Peyer's patch (tissue), 4 donors: ENCODE data around the gene GALNS. TPM values are rescaled to one million over a fixed set of nuclear protein-coding genes. Genes with fewer than 3 reads are reported as not detected.

Source experiments
- DNase-seq, 3 donors: peaks; one replicate each; pipeline ENCODE4 v3.0.0-alpha.2; 2017 to 2019
- H3K27ac ChIP-seq, 4 donors: fragments of 200-600 bp; sonication (generic); one replicate each; pipeline ENCODE4 v1.5.1; 2016 to 2019
- H3K27me3 ChIP-seq, 2 donors: fragments of 200-600 bp; sonication (generic); one replicate each; pipeline ENCODE4 v1.5.1; 2019
- H3K36me3 ChIP-seq, 3 donors: fragments of 200-600 bp; sonication (generic); one replicate each; pipeline ENCODE4 v1.5.1; 2016 to 2019
- H3K4me1 ChIP-seq, 4 donors: fragments of 200-600 bp; sonication (generic); one replicate each; pipeline ENCODE4 v1.5.1; 2016 to 2019
- H3K4me3 ChIP-seq, 4 donors: fragments of 200-600 bp; sonication (generic); 1 replicate in 3 of 4; 2 replicates in 1 of 4; pipeline ENCODE4 v1.5.1; 2016 to 2019; ENCODE audit warnings: mild to moderate bottlenecking in 1 of 4
- H3K9me3 ChIP-seq, 4 donors: fragments of 200-600 bp; sonication (generic); one replicate each; pipeline ENCODE4 v1.5.1; 2016 to 2019; ENCODE audit warnings: mild to moderate bottlenecking in 1 of 4
- POLR2A ChIP-seq, 2 donors: fragments of 450-650 bp; IDR thresholded peaks; one replicate each; pipeline ENCODE4 v1.5.1; 2017; ENCODE audit warnings: antibody characterized with exemption in 2 of 2, mild to moderate bottlenecking in 2 of 2, moderate library complexity in 2 of 2
- total RNA-seq, 4 donors: library from RNA; depleted of rRNA; stranded (reverse); fragments of >200 nt; gene quantifications; one replicate each; pipeline ENCODE4 v1.1.0, GENCODE V29; 2016
- TF ChIP-seq, protein P1 (sequence below), 6 experiments: fragments of 450-650 bp in 4 of 6; fragments of 200-600 bp in 2 of 6; sonication (generic) in 1 of 6; IDR thresholded peaks; one replicate each; pipeline ENCODE4 v1.5.1; 2017 to 2019; ENCODE audit warnings: antibody characterized with exemption in 6 of 6, mild to moderate bottlenecking in 3 of 6, moderate library complexity in 1 of 6

Gene GALNS
- total RNA-seq, 4 donors from 2014 or later = 46.4 to 180 (median 133) TPM

DNA sequence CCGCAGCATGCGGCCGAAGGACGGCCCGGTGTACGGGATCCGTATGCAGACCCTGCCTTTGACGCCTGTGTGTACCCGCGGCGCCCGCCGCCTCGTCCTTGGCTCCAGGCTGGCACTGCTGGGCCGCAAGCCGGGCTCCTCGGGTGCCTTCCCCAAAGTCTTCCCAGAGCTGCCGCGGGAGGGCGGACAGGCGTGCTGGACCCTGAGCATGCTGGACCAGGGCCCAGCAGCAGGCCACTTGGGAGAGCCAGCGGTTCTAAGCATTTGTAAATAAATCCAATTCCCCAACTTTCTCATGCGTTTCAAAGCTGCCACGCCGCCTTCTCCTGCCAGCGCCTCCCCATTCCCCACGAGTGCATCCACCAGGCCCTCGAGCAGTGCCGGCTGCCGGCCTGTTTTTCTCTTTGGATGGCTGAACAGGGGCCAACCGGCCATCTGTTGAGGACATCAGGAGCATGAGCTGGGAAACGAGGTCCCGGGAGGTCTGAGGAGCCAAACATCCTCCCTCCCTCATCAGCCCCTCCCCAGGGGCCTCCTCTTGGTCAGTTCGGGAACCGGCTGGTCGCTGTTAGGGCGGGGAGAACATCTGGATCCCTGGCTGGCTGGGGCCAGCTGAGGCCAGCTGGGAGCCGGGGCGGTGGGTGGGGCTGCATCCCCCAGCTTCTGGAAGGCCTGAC lies 30.2 kb upstream of the GALNS start:
- no peak overlapping the region for H3K4me3 ChIP-seq

GRCh38 chr16:88886420-88886844 lies 29.7 kb upstream of the GALNS start:
- no peaks in the 10 kb centered on the region for H3K9me3 ChIP-seq

More for the DNA sequence above, 30.2 kb upstream of the GALNS start:
- DNase-seq = peak; percentile 26 to 75 (median 61)
- no peak for TF ChIP-seq POLR2A (IDR thresholded peaks at IDR 0.05)
- TF ChIP-seq, protein P1, sequence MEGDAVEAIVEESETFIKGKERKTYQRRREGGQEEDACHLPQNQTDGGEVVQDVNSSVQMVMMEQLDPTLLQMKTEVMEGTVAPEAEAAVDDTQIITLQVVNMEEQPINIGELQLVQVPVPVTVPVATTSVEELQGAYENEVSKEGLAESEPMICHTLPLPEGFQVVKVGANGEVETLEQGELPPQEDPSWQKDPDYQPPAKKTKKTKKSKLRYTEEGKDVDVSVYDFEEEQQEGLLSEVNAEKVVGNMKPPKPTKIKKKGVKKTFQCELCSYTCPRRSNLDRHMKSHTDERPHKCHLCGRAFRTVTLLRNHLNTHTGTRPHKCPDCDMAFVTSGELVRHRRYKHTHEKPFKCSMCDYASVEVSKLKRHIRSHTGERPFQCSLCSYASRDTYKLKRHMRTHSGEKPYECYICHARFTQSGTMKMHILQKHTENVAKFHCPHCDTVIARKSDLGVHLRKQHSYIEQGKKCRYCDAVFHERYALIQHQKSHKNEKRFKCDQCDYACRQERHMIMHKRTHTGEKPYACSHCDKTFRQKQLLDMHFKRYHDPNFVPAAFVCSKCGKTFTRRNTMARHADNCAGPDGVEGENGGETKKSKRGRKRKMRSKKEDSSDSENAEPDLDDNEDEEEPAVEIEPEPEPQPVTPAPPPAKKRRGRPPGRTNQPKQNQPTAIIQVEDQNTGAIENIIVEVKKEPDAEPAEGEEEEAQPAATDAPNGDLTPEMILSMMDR (IDR thresholded peaks at IDR 0.05) = peak in 2 of 6 experiments; percentile 4
- Histone ChIP-seq H3K27me3 (no peaks in the 10 kb centered on the region), H3K27ac (peak overlapping the region; percentile 18 to 65 (median 44)), H3K4me1 (peaks cover 0 to 21% (median 0%) of the 10 kb centered on the region in 4 donors), H3K9me3 (no peaks in the 10 kb centered on the region), H3K36me3 (peaks cover 0 to 14% (median 0%) of the 10 kb centered on the region in 3 donors)

GRCh38 chr16:88885693-88886280 lies 29.0 kb upstream of the GALNS start:
- no peak overlapping the region for H3K4me3 ChIP-seq
- no peaks in the 10 kb centered on the region for H3K27me3 ChIP-seq
- peak overlapping the region in 1 of 4 donors; percentile 47 for H3K27ac ChIP-seq
- peaks cover 0 to 15% (median 0%) of the 10 kb centered on the region in 3 donors for H3K36me3 ChIP-seq
- no peak for DNase-seq
- H3K4me1 ChIP-seq = peaks cover 0 to 33% (median under 1%) of the 10 kb centered on the region in 4 donors
- H3K9me3 ChIP-seq = no peaks in the 10 kb centered on the region
- TF ChIP-seq, protein P1 (IDR thresholded peaks at IDR 0.05) = no peak

More at GRCh38 chr16:88886420-88886844, 29.7 kb upstream of the GALNS start:
- peaks cover 0 to 14% (median 0%) of the 10 kb centered on the region in 3 donors for H3K36me3 ChIP-seq
- no peak for TF ChIP-seq POLR2A (IDR thresholded peaks at IDR 0.05)
- TF ChIP-seq, protein P1 (IDR thresholded peaks at IDR 0.05) = no peak
- no peak for DNase-seq
- H3K27ac ChIP-seq = peak overlapping the region in 3 of 4 donors; percentile 42 to 65 (median 47)
- H3K27me3 ChIP-seq = no peaks in the 10 kb centered on the region
- peaks cover 0 to 27% (median 0%) of the 10 kb centered on the region in 4 donors for H3K4me1 ChIP-seq
- no peak overlapping the region for H3K4me3 ChIP-seq

GRCh38 chr16:88884569-88885271 lies 28.0 kb upstream of the GALNS start:
- Histone ChIP-seq H3K36me3 (peaks cover 0 to 17% (median 0%) of the 10 kb centered on the region in 3 donors), H3K27me3 (no peaks in the 10 kb centered on the region), H3K4me3 (no peak overlapping the region), H3K9me3 (no peaks in the 10 kb centered on the region), H3K4me1 (peaks cover 0 to 36% (median 2%) of the 10 kb centered on the region in 4 donors), H3K27ac (no peak overlapping the region)
- TF ChIP-seq POLR2A (IDR thresholded peaks at IDR 0.05) = no peak
- TF ChIP-seq, protein P1 (IDR thresholded peaks at IDR 0.05) = no peak
- DNase-seq = no peak

DNA sequence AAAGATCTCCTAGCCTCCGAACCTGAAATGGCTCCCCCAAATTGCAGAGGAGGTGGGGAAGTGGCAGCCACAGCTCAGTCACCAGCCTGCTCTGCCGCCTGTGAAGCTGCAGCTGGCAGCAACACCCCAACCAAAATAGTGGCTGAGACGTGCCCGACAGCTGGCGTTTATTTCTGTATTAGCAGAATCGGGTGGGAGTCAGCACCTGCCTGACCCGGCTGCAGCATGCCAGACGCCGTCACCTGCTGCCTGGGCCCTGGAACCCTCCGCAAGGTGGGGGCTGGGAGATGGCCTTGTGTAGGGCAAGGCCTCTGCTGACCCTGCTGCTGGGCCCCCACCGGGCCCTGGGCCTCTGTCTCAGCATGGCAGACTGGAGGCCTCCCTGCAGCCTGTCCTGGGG lies 27.2 kb upstream of the GALNS start:
- Histone ChIP-seq H3K4me3 (no peak overlapping the region), H3K27me3 (no peaks in the 10 kb centered on the region), H3K27ac (no peak overlapping the region), H3K4me1 (peaks cover 0 to 36% (median 2%) of the 10 kb centered on the region in 4 donors), H3K9me3 (no peaks in the 10 kb centered on the region), H3K36me3 (peaks cover 0 to 17% (median 0%) of the 10 kb centered on the region in 3 donors)
- no peak for DNase-seq
- no peak for TF ChIP-seq POLR2A (IDR thresholded peaks at IDR 0.05)
- TF ChIP-seq, protein P1 (IDR thresholded peaks at IDR 0.05) = no peak
